ENCODE data around the gene GNG7.
"Not testable (repeated sequence)": the region's sequence is repeated elsewhere in the genome, so short reads cannot be mapped to it uniquely, and the experiment has no call there.

Gene GNG7

GRCh38 chr19:2711172-2711874 lies 8.8 kb upstream of the GNG7 start:
- DNase-seq = no peak

GRCh38 chr19:2706251-2706650 lies 3.8 kb upstream of the GNG7 start:
- no peak for DNase-seq

- DNase-seq = no peak
Measured at GRCh38 chr19:2703691-2704216, 1.3 kb upstream of the GNG7 start.

- no peak for DNase-seq
Measured at GRCh38 chr19:2703077-2703437, 563 bp upstream of the GNG7 start.

- DNase-seq = no peak
Measured at GRCh38 chr19:2701361-2702169, 929 bp downstream of the GNG7 start.

GRCh38 chr19:2700660-2701360 lies 1.7 kb downstream of the GNG7 start:
- DNase-seq = no peak

GRCh38 chr19:2699413-2700140 lies 2.9 kb downstream of the GNG7 start:
- no peak for DNase-seq

- no peak for DNase-seq
Measured at GRCh38 chr19:2694196-2694595, 8.3 kb downstream of the GNG7 start.

GRCh38 chr19:2693492-2694160 lies 8.9 kb downstream of the GNG7 start:
- no peak for DNase-seq

- no peak for DNase-seq
Measured at GRCh38 chr19:2691951-2692350, 10.5 kb downstream of the GNG7 start.

GRCh38 chr19:2690856-2691255 lies 11.6 kb downstream of the GNG7 start:
- DNase-seq = no peak

- no peak for DNase-seq
Measured at GRCh38 chr19:2686360-2686759, 16.1 kb downstream of the GNG7 start.

- DNase-seq = no peak
Measured at GRCh38 chr19:2685204-2685704, 17.2 kb downstream of the GNG7 start.

GRCh38 chr19:2683430-2684003 lies 19.0 kb downstream of the GNG7 start:
- no peak for DNase-seq

GRCh38 chr19:2680808-2681207 lies 21.7 kb downstream of the GNG7 start:
- no peak for DNase-seq

- DNase-seq = no peak
Measured at GRCh38 chr19:2679439-2679838, 23.1 kb downstream of the GNG7 start.

- DNase-seq = not testable (repeated sequence)
Measured at GRCh38 chr19:2678948-2679347, 23.5 kb downstream of the GNG7 start.

- no peak for DNase-seq
Measured at GRCh38 chr19:2678044-2678671, 24.3 kb downstream of the GNG7 start.

GRCh38 chr19:2676823-2677222 lies 25.7 kb downstream of the GNG7 start:
- DNase-seq = no peak

- no peak for DNase-seq
Measured at GRCh38 chr19:2675892-2676291, 26.6 kb downstream of the GNG7 start.

GRCh38 chr19:2670217-2670616 lies 32.3 kb downstream of the GNG7 start:
- no peak for DNase-seq
